A673 (cell line): ENCODE data around the gene CFP. TPM values are rescaled to one million over a fixed set of nuclear protein-coding genes. Genes with fewer than 3 reads are reported as not detected.

Source experiments
- BruUV-seq: library from RNA; stranded (reverse); fragments of 400-500 nt; replicated peaks from 2 replicates; lab custom pipeline; 2021; lab: Mats Ljungman, UMichigan
- CTCF ChIA-PET: fragments of 300-600 bp; sonication (Branson Sonifier 250); formaldehyde crosslinking; loops from one replicate; lab custom pipeline; 2022; ENCODE audit warnings: antibody characterized with exemption; lab: Charles Lee
- POLR2A ChIA-PET: fragments of 300-600 bp; sonication (Branson Sonifier 250); formaldehyde crosslinking; loops from one replicate; lab custom pipeline; 2022; ENCODE audit warnings: antibody characterized with exemption; ENCODE audit not compliant: low non-redundant PET; lab: Charles Lee
- DNase-seq: peaks from one replicate; pipeline ENCODE4 v3.0.0-alpha.2; 2015; ENCODE audit warnings: low spot score
- H3K27ac ChIP-seq: fragments of 200-600 bp; sonication (generic); 2 replicates; pipeline ENCODE4 v1.5.1; 2016; ENCODE audit warnings: mixed run types, low read depth, mild to moderate bottlenecking, mixed read lengths, antibody characterized with exemption, low read length; ENCODE audit not compliant: poor library complexity, severe bottlenecking
- H3K27me3 ChIP-seq: fragments of 200-600 bp; sonication (generic); replicated peaks from 2 replicates; pipeline ENCODE4 v1.6.1; 2017; ENCODE audit warnings: mixed run types, low read depth, mild to moderate bottlenecking, mixed read lengths, antibody characterized with exemption, low read length; ENCODE audit not compliant: insufficient read depth, poor library complexity
- H3K36me3 ChIP-seq: fragments of 200-600 bp; sonication (generic); 2 replicates; pipeline ENCODE4 v1.6.1; 2016; ENCODE audit warnings: mixed run types, mild to moderate bottlenecking, mixed read lengths, antibody characterized with exemption, low read length; ENCODE audit not compliant: insufficient read depth, poor library complexity, severe bottlenecking
- H3K4me1 ChIP-seq: fragments of 200-600 bp; sonication (generic); 2 replicates; pipeline ENCODE4 v1.6.1; 2017; ENCODE audit warnings: mixed run types, mild to moderate bottlenecking, mixed read lengths, antibody characterized with exemption, low read length; ENCODE audit not compliant: insufficient read depth, poor library complexity, severe bottlenecking
- H3K4me3 ChIP-seq: fragments of 200-600 bp; sonication (generic); 2 replicates; pipeline ENCODE4 v1.5.1; 2016; ENCODE audit warnings: low read depth, mixed run types, mild to moderate bottlenecking, mixed read lengths, low read length; ENCODE audit not compliant: poor library complexity, severe bottlenecking
- H3K9me3 ChIP-seq: fragments of 200-600 bp; sonication (generic); 2 replicates; pipeline ENCODE4 v1.6.1; 2016; ENCODE audit warnings: mixed run types, low read depth, mild to moderate bottlenecking, mixed read lengths, antibody characterized with exemption, low read length; ENCODE audit not compliant: poor library complexity, severe bottlenecking
- CTCF ChIP-seq: fragments of 300-800, 200-600 bp; sonication (generic); conservative IDR thresholded peaks from 2 replicates; pipeline ENCODE4 v1.5.1; 2017; ENCODE audit warnings: low read depth, mild to moderate bottlenecking, antibody characterized with exemption, low read length, moderate library complexity, mixed read lengths
- EZH2 ChIP-seq: fragments of 200-600 bp; sonication (generic); IDR thresholded peaks from 2 replicates; pipeline ENCODE4 v1.6.1; 2017; ENCODE audit warnings: borderline replicate concordance, low read depth, mild to moderate bottlenecking, mixed read lengths, antibody characterized with exemption, low read length; ENCODE audit not compliant: poor library complexity, severe bottlenecking
- intact Hi-C: fragments of 100-400 bp; cut with micrococcal nuclease; formaldehyde crosslinking; loops from one replicate; pipeline ENCODE4 v1.10.0; 2022; ENCODE audit not compliant: unreplicated experiment
- total RNA-seq: library from RNA; stranded (reverse); gene quantifications from 2 replicates; pipeline ENCODE4 v1.2.3, GENCODE V29; 2021

The CFP gene
- total RNA-seq, 1 experiment from 2014 or later = 2.3 TPM

DNA sequence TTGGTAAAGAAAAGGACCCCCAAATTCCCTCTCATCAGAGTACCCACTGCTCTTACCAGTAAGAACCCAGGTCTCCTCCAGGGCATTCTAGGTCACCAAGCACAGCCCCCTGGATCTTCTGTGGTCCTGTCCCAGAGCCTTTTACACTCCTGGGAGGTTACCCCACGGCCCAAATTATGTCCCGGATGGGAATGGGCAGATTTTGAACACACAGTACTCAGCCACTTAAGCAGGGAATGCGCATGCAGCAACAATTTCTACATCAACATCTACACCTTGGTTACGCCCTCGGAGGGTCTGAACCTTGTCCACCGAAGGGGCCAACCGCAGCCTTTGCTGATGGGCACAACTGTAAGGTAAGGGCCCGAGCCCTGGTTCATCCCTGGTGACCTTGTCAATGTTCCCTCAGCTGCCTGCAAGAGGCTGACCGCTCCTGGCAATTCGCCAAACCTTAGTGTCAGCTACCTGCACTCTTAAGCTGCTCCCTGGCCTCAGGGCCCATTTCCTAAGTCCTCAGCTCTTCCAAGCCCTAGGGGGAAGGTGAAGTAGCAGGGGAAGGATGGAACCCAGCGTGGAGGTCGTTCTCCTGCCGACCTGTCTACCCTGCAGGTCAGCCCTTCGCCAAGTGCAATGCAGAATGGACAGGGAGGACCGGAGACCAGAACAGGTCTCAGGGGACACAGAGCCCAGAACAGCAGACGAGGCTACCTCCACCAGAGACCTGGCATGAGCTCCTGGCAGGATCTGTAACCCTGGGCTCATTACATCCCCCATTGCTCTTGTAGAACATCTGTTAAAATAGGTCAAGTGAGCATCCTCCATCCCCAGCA lies 41.6 kb downstream of the CFP start:
- H3K36me3 ChIP-seq = peaks cover 9% of the 10 kb centered on the region
- intact Hi-C loops = no loop called here
- POLR2A ChIA-PET = no interaction called here
- H3K4me1 ChIP-seq = peaks cover 12% of the 10 kb centered on the region
- H3K4me3 ChIP-seq = no peak overlapping the region
- H3K27ac ChIP-seq = no peak overlapping the region
- CTCF ChIA-PET = no interaction called here
- DNase-seq = no peak
- no peaks in the 10 kb centered on the region for H3K9me3 ChIP-seq
- no peaks in the 10 kb centered on the region for H3K27me3 ChIP-seq
- no TSS peak for BruUV-seq
- TF ChIP-seq CTCF = no peak
- TF ChIP-seq EZH2 = no peak

GRCh38 chrX:47587091-47587891 lies 42.4 kb downstream of the CFP start:
- peaks cover 12% of the 10 kb centered on the region for H3K4me1 ChIP-seq
- H3K9me3 ChIP-seq = no peaks in the 10 kb centered on the region
- no peak overlapping the region for H3K4me3 ChIP-seq
- no peak overlapping the region for H3K27ac ChIP-seq
- H3K36me3 ChIP-seq = peaks cover 9% of the 10 kb centered on the region
- ChIA-PET CTCF (no interaction called here), POLR2A (no interaction called here)
- no TSS peak for BruUV-seq
- TF ChIP-seq CTCF = no peak
- no peak for TF ChIP-seq EZH2
- intact Hi-C loops = no loop called here
- H3K27me3 ChIP-seq = no peaks in the 10 kb centered on the region
- DNase-seq = no peak

DNA sequence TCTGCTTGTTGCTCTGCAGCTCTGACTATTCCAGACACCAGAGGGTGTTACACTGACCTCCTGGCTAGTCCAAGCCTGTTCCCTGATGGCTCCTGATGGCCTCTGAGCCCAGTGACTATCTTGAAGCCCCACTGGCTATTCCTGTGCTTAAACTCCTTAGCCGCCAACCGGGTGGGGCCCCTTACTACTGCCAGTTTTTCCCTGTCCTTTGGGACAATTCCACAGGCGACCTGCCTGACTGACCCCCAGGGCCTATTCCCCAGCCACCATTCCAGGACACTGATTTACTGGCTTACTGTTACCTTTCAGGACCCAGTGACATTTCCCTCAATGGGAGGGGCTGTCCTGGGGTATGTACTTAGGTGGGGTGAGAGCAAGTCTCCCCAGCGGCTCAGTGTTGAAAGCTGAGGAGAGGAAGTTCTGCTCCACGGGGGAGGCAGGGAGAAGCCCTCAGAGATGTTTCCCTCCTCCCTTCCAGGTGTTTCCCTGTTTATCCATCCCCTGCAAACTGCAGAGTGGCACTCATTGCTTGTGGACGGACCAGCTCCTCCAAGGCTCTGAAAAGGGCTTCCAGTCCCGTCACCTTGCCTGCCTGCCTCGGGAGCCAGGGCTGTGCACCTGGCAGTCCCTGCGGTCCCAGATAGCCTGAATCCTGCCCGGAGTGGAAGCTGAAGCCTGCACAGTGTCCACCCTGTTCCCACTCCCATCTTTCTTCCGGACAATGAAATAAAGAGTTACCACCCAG lies 43.5 kb downstream of the CFP start:
- H3K27ac ChIP-seq = no peak overlapping the region
- no peak overlapping the region for H3K4me3 ChIP-seq
- intact Hi-C loops = no loop called here
- DNase-seq = no peak
- H3K27me3 ChIP-seq = no peaks in the 10 kb centered on the region
- no peak for TF ChIP-seq EZH2
- no peak for TF ChIP-seq CTCF
- BruUV-seq = no TSS peak
- H3K9me3 ChIP-seq = no peaks in the 10 kb centered on the region
- ChIA-PET CTCF (no interaction called here), POLR2A (no interaction called here)
- H3K4me1 ChIP-seq = peaks cover 12% of the 10 kb centered on the region
- peaks cover 9% of the 10 kb centered on the region for H3K36me3 ChIP-seq
